Esophagus squamous epithelium (tissue), 5 donors: ENCODE results near the gene TOM1. TPM values are rescaled to one million over a fixed set of nuclear protein-coding genes. Genes with fewer than 3 reads are reported as not detected.

ENCODE experiments used
- DNase-seq: peaks from one replicate; lab custom pipeline; 2025; lab: John Stamatoyannopoulos, UW
- H3K27ac ChIP-seq, 4 donors: fragments of 200-600 bp; sonication (generic); one replicate each; pipeline ENCODE4 v1.5.1; 2016 to 2019; ENCODE audit warnings: mild to moderate bottlenecking in 1 of 4
- H3K27me3 ChIP-seq, 4 donors: fragments of 200-600 bp; sonication (generic); 1 replicate in 3 of 4; 2 replicates in 1 of 4; pipeline versions ENCODE4 v1.5.1 to v1.6.0; 2017 to 2021; ENCODE audit warnings: antibody characterized with exemption in 1 of 4
- H3K36me3 ChIP-seq, 3 donors: fragments of 200-600 bp; sonication (generic); one replicate each; pipeline ENCODE4 v1.5.1; 2016 to 2019
- H3K4me1 ChIP-seq, 3 donors: fragments of 200-600 bp; sonication (generic); one replicate each; pipeline ENCODE4 v1.5.1; 2017 to 2019
- H3K4me3 ChIP-seq, 4 donors: fragments of 200-600 bp; sonication (generic); 1 replicate in 3 of 4; 2 replicates in 1 of 4; pipeline ENCODE4 v1.5.1; 2016 to 2019; ENCODE audit warnings: mild to moderate bottlenecking in 2 of 4, moderate library complexity in 1 of 4
- H3K9me3 ChIP-seq, 3 donors: fragments of 200-600 bp; sonication (generic); one replicate each; pipeline ENCODE4 v1.5.1; 2016 to 2019
- CTCF ChIP-seq, 6 experiments: fragments of 450-650 bp in 4 of 6; fragments of 200-600 bp in 2 of 6; sonication (generic) in 2 of 6; IDR thresholded peaks; one replicate each; pipeline ENCODE4 v1.5.1; 2016 to 2019; ENCODE audit warnings: antibody characterized with exemption in 6 of 6, mild to moderate bottlenecking in 4 of 6, moderate library complexity in 4 of 6
- POLR2A ChIP-seq, 4 donors: fragments of 450-650 bp; IDR thresholded peaks; one replicate each; pipeline ENCODE4 v1.6.1; 2017; ENCODE audit warnings: antibody characterized with exemption in 4 of 4, mild to moderate bottlenecking in 4 of 4, moderate library complexity in 3 of 4
- WGBS, 2 donors: methylation state at CpG; one replicate each; pipeline ENCODE4 v1.1.5; 2018; 5-methylcytosine and 5-hydroxymethylcytosine counted together
- intact Hi-C: fragments of 100-400 bp; cut with DNase I; formaldehyde crosslinking; loops from one replicate; pipeline ENCODE4 v1.15.0; 2022
- total RNA-seq, 4 donors: library from RNA; depleted of rRNA; stranded (reverse); fragments of >200 nt; gene quantifications; one replicate each; pipeline ENCODE4 v1.1.0, GENCODE V29; 2016
- donor health status: DM: yes; HTN: yes; CAD: no.

The TOM1 gene
- total RNA-seq, 4 donors from 2014 or later, result 72.1 to 145 (median 106) TPM

DNA sequence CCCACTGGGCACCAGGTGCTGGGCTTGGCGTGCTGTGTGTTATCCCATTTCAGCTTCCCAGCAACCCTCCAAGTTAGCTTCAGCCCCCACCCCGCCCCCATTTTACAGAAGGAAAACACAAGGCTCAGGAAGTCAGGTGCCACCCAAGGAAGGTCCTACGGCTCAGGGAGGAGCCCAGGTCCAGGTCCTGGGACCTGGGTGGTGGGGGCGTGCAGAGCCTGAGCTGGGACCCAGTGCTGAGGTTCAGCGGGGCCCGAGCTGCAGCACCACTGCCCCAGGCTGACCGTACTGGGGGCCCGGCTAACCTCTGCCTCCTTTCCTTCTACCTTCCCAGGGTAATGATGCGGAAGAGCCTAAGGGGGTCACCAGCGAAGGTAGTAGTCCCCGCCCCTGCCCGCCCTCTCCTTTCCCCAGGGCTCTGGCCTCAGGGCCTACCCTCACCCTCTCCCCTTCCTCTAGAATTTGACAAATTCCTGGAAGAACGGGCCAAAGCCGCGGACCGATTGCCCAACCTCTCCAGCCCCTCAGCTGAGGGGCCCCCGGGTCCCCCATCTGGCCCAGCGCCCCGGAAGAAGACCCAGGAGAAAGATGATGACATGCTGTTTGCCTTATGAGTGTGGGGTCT lies 47.0 kb downstream of the TOM1 start:
- H3K27ac ChIP-seq, result no peak overlapping the region
- H3K4me1 ChIP-seq, result peaks cover 18 to 30% (median 22%) of the 10 kb centered on the region in 3 donors
- H3K36me3 ChIP-seq, result peaks cover 14 to 71% (median 19%) of the 10 kb centered on the region in 3 donors
- TF ChIP-seq CTCF (IDR thresholded peaks at IDR 0.05), result no peak
- TF ChIP-seq POLR2A (IDR thresholded peaks at IDR 0.05), result no peak
- 90 to 100% methylated on average over 2 to 6 of the region's 19 CpGs for WGBS, 2 donors
- H3K9me3 ChIP-seq, result no peaks in the 10 kb centered on the region
- H3K4me3 ChIP-seq, result no peak overlapping the region
- H3K27me3 ChIP-seq, result no peaks in the 10 kb centered on the region
- no peak for DNase-seq
- intact Hi-C loops, result loop anchor here (5.0 to 10.0 kb wide), 3 partner anchors 78 to 776 kb away; no protein-coding TSS in a partner anchor

GRCh38 chr22:35347462-35347861 lies 47.8 kb downstream of the TOM1 start:
- DNase-seq, result no peak
- H3K4me1 ChIP-seq, result peaks cover 18 to 35% (median 23%) of the 10 kb centered on the region in 3 donors
- 94% methylated on average over 3 of the region's 10 CpGs; no CpG with 5 or more reads in 1 of the 2 donors for WGBS, 2 donors
- TF ChIP-seq CTCF (IDR thresholded peaks at IDR 0.05), result no peak
- no peak overlapping the region for H3K4me3 ChIP-seq
- intact Hi-C loops, result loop anchor here (5.0 to 10.0 kb wide), 3 partner anchors 77 to 775 kb away; no protein-coding TSS in a partner anchor
- H3K27me3 ChIP-seq, result no peaks in the 10 kb centered on the region
- H3K36me3 ChIP-seq, result peaks cover 12 to 63% (median 19%) of the 10 kb centered on the region in 3 donors
- H3K9me3 ChIP-seq, result no peaks in the 10 kb centered on the region
- no peak overlapping the region for H3K27ac ChIP-seq

GRCh38 chr22:35348026-35348590 lies 48.4 kb downstream of the TOM1 start:
- peaks cover 9 to 57% (median 19%) of the 10 kb centered on the region in 3 donors for H3K36me3 ChIP-seq
- no peak for DNase-seq
- H3K4me1 ChIP-seq, result peaks cover 18 to 42% (median 27%) of the 10 kb centered on the region in 3 donors
- no peak overlapping the region for H3K27ac ChIP-seq
- H3K27me3 ChIP-seq, result no peaks in the 10 kb centered on the region
- TF ChIP-seq POLR2A (IDR thresholded peaks at IDR 0.05), result no peak
- TF ChIP-seq CTCF (IDR thresholded peaks at IDR 0.05), result no peak
- H3K4me3 ChIP-seq, result no peak overlapping the region
- WGBS, 2 donors, result 76 to 90% methylated on average over 3 to 12 of the region's 18 CpGs
- no peaks in the 10 kb centered on the region for H3K9me3 ChIP-seq
- intact Hi-C loops, result loop anchor here (5.0 to 10.0 kb wide), 3 partner anchors 77 to 774 kb away; no protein-coding TSS in a partner anchor

GRCh38 chr22:35348703-35349102 lies 49.0 kb downstream of the TOM1 start:
- intact Hi-C loops, result loop anchor here (5.0 to 10.0 kb wide), 3 partner anchors 76 to 774 kb away; no protein-coding TSS in a partner anchor
- Histone ChIP-seq H3K4me3 (no peak overlapping the region), H3K4me1 (peaks cover 18 to 42% (median 27%) of the 10 kb centered on the region in 3 donors), H3K9me3 (no peaks in the 10 kb centered on the region), H3K27me3 (no peaks in the 10 kb centered on the region), H3K36me3 (peaks cover 9 to 51% (median 19%) of the 10 kb centered on the region in 3 donors), H3K27ac (no peak overlapping the region)
- 42% methylated on average over 3 of the region's 5 CpGs; no CpG with 5 or more reads in 1 of the 2 donors for WGBS, 2 donors
- no peak for DNase-seq
- no peak for TF ChIP-seq CTCF (IDR thresholded peaks at IDR 0.05)
- TF ChIP-seq POLR2A (IDR thresholded peaks at IDR 0.05), result no peak

GRCh38 chr22:35349368-35349703 lies 49.6 kb downstream of the TOM1 start:
- Histone ChIP-seq H3K27ac (no peak overlapping the region), H3K4me1 (peaks cover 18 to 42% (median 27%) of the 10 kb centered on the region in 3 donors), H3K27me3 (no peaks in the 10 kb centered on the region), H3K36me3 (peaks cover 9 to 45% (median 13%) of the 10 kb centered on the region in 3 donors), H3K9me3 (no peaks in the 10 kb centered on the region), H3K4me3 (no peak overlapping the region)
- WGBS, 2 donors, result 26 to 50% methylated on average over 6 to 9 of the region's 9 CpGs
- TF ChIP-seq CTCF (IDR thresholded peaks at IDR 0.05) (no peak), POLR2A (IDR thresholded peaks at IDR 0.05) (no peak)
- intact Hi-C loops, result loop anchor here (5.0 to 10.0 kb wide), 3 partner anchors 75 to 773 kb away; no protein-coding TSS in a partner anchor
- no peak for DNase-seq
